A549 (cell line): ENCODE data around the gene CTDSPL. TPM values are rescaled to one million over a fixed set of nuclear protein-coding genes. Genes with fewer than 3 reads are reported as not detected.
A peak's percentile ranks its signal among the peaks of the same experiment; 100 is the strongest.

Experiments used
- ATAC-seq, 2 experiments: fragments of 200-7000 bp in 1 of 2; fragments of >200 bp in 1 of 2; cut with Nextera tagmentation in 1 of 2; cut with Tn5 transposase in 1 of 2; 3 replicates each; pipeline versions ENCODE4 v1.8.0 to v1.9.1; 2018 to 2020; ENCODE audit warnings: mild to moderate bottlenecking in 1 of 2, moderate library complexity in 1 of 2
- CTCF ChIA-PET: fragments of 300-600 bp; sonication (Branson Sonifier 250); formaldehyde crosslinking; extraction: SDS; loops from one replicate; lab custom pipeline; 2021; ENCODE audit warnings: antibody characterized with exemption, inconsistent platforms; lab: Yijun Ruan, JAX
- POLR2A ChIA-PET: fragments of 350-600 bp; formaldehyde crosslinking; extraction: SDS; loops from one replicate; lab custom pipeline; 2021; ENCODE audit warnings: antibody characterized with exemption, inconsistent platforms; lab: Yijun Ruan, JAX
- DNase-seq, 2 experiments: peaks; one replicate each; pipeline versions ENCODE4 v3.0.0 to v3.0.0-alpha.2; 2011 to 2016; ENCODE audit warnings: low read depth in 1 of 2, low spot score in 1 of 2
- FAIRE-seq: peaks from 2 replicates; lab custom pipeline; 2011; peaks lifted over from hg19 to GRCh38; lab: Jason Lieb, UNC
- H3K27ac ChIP-seq, 2 experiments: fragments of >200 bp; sonication (Bioruptor Twin); formaldehyde crosslinking; 3 replicates each; pipeline ENCODE4 v1.5.1; 2016 to 2017
- H3K4me1 ChIP-seq: fragments of >200 bp; sonication (Bioruptor Twin); formaldehyde crosslinking; 3 replicates; pipeline ENCODE4 v1.6.1; 2016
- H3K4me2 ChIP-seq: fragments of >200 bp; sonication (Bioruptor Twin); formaldehyde crosslinking; 3 replicates; pipeline ENCODE4 v1.6.1; 2016
- H3K4me3 ChIP-seq: fragments of >200 bp; sonication (Bioruptor Twin); formaldehyde crosslinking; 3 replicates; pipeline ENCODE4 v1.5.1; 2016
- H3K9me3 ChIP-seq: fragments of >200 bp; sonication (Bioruptor Twin); formaldehyde crosslinking; 3 replicates; pipeline ENCODE4 v1.6.1; 2016
- CBX2 ChIP-seq: fragments of 200-600 bp; sonication (generic); IDR thresholded peaks from 2 replicates; pipeline ENCODE4 v1.6.1; 2016; ENCODE audit warnings: low read depth, mild to moderate bottlenecking, borderline replicate concordance
- EHF ChIP-seq: fragments of 250-450 bp; sonication (Bioruptor Pico); IDR thresholded peaks from 2 replicates; pipeline ENCODE4 v1.5.0; 2020; ENCODE audit warnings: mild to moderate bottlenecking
- EHMT2 ChIP-seq: fragments of 200-600 bp; sonication (generic); IDR thresholded peaks from 2 replicates; pipeline ENCODE4 v1.6.1; 2016; ENCODE audit warnings: antibody characterized with exemption, low read depth, mild to moderate bottlenecking, moderate library complexity
- GATA3 ChIP-seq: IDR thresholded peaks from 2 replicates; pipeline ENCODE4 v1.6.1; 2012; ENCODE audit warnings: borderline replicate concordance
- JUNB ChIP-seq: fragments of >200 bp; sonication (Bioruptor Twin); formaldehyde crosslinking; IDR thresholded peaks from 2 replicates; pipeline ENCODE4 v1.6.1; 2016
- SREBF2 ChIP-seq: fragments of 450-650 bp; IDR thresholded peaks from 2 replicates; pipeline ENCODE4 v1.6.1; 2014; ENCODE audit warnings: mild to moderate bottlenecking, moderate library complexity
- TFCP2L1 ChIP-seq: fragments of 250-450 bp; sonication (Bioruptor Pico); IDR thresholded peaks from 2 replicates; pipeline ENCODE4 v1.5.0; 2021; ENCODE audit warnings: mild to moderate bottlenecking
- ZC3H11A ChIP-seq: fragments of 450-650 bp; IDR thresholded peaks from 2 replicates; pipeline ENCODE4 v1.6.1; 2014; ENCODE audit warnings: antibody characterized with exemption, mild to moderate bottlenecking
- ZNF302 ChIP-seq: fragments of 250-450 bp; sonication (Bioruptor Pico); IDR thresholded peaks from 2 replicates; pipeline ENCODE4 v1.9.0; 2021; ENCODE audit warnings: inconsistent platforms, mild to moderate bottlenecking, moderate library complexity
- WGBS: methylation state at CpG from one replicate; pipeline ENCODE4 v1.1.6; 2017; ENCODE audit errors: missing lambda C conversion rate; 5-methylcytosine and 5-hydroxymethylcytosine counted together
- polyA plus RNA-seq, 4 experiments: library from polyadenylated mRNA; depleted of rRNA in 3 of 4; stranded (reverse); fragments of >200 nt; fragmentation: RNase III in 1 of 4; extraction: RNeasy Plus Mini Kit Qiagen cat#74134 plus additional on column Dnase treatment in 1 of 4; gene quantifications; 2 replicates in 3 of 4; 3 replicates in 1 of 4; pipeline ENCODE4 v1.2.3, GENCODE V29; 2011 to 2017
- TF ChIP-seq, protein P1 (sequence below): IDR thresholded peaks from 2 replicates; pipeline ENCODE4 v1.6.1; 2012; ENCODE audit warnings: low read depth, borderline replicate concordance
- TF ChIP-seq, protein P2 (sequence below): fragments of 250-450 bp; sonication (Bioruptor Pico); IDR thresholded peaks from 2 replicates; pipeline ENCODE4 v1.5.0; 2021; ENCODE audit warnings: mild to moderate bottlenecking, moderate library complexity, borderline replicate concordance
- TF ChIP-seq, protein P3 (sequence below): fragments of 450-650 bp; IDR thresholded peaks from 2 replicates; pipeline ENCODE4 v1.6.1; 2014; ENCODE audit warnings: antibody characterized with exemption
- TF ChIP-seq, protein P4 (sequence below): fragments of >200 bp; sonication (Bioruptor Twin); formaldehyde crosslinking; IDR thresholded peaks from 3 replicates; pipeline ENCODE4 v1.6.1; 2016
- TF ChIP-seq, protein P5 (sequence below): IDR thresholded peaks from 2 replicates; pipeline ENCODE4 v1.6.1; 2012

The CTDSPL gene
- polyA plus RNA-seq, 2 of the 4 experiments (the other 2 are of a cell fraction): 9.9 to 35.1 TPM

DNA sequence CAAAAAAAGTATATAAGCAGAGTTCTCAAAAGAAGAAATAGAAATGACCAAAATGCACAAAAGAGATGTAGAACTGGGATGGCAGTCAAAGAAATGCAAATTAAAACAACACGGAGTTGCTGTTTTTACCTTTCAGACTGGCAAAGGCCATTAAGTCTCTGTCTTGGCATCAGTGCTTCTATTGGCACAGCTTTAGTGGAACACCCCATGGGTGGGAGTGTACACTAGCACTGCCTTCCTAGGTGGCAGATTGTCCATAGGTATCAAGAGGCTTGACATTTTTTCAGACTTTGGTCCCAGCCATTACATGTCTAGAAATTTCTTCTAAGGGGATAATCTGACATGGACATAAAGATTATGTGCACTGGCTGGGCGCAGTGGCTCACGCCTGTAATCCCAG, 70.8 kb downstream of the CTDSPL start:
- TF ChIP-seq SREBF2 (no peak), ZC3H11A (no peak), CBX2 (no peak), JUNB (no peak)
- TF ChIP-seq, protein P1, sequence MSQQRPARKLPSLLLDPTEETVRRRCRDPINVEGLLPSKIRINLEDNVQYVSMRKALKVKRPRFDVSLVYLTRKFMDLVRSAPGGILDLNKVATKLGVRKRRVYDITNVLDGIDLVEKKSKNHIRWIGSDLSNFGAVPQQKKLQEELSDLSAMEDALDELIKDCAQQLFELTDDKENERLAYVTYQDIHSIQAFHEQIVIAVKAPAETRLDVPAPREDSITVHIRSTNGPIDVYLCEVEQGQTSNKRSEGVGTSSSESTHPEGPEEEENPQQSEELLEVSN: no peak
- TF ChIP-seq, protein P2, sequence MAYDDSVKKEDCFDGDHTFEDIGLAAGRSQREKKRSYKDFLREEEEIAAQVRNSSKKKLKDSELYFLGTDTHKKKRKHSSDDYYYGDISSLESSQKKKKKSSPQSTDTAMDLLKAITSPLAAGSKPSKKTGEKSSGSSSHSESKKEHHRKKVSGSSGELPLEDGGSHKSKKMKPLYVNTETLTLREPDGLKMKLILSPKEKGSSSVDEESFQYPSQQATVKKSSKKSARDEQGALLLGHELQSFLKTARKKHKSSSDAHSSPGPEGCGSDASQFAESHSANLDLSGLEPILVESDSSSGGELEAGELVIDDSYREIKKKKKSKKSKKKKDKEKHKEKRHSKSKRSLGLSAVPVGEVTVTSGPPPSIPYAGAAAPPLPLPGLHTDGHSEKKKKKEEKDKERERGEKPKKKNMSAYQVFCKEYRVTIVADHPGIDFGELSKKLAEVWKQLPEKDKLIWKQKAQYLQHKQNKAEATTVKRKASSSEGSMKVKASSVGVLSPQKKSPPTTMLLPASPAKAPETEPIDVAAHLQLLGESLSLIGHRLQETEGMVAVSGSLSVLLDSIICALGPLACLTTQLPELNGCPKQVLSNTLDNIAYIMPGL (CRISPR knock-in tag): no peak
- TF ChIP-seq, protein P3, sequence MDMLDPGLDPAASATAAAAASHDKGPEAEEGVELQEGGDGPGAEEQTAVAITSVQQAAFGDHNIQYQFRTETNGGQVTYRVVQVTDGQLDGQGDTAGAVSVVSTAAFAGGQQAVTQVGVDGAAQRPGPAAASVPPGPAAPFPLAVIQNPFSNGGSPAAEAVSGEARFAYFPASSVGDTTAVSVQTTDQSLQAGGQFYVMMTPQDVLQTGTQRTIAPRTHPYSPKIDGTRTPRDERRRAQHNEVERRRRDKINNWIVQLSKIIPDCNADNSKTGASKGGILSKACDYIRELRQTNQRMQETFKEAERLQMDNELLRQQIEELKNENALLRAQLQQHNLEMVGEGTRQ: no peak
- H3K4me3 ChIP-seq: no peak overlapping the region
- FAIRE-seq: no peak
- H3K4me2 ChIP-seq: no peak overlapping the region
- ChIA-PET POLR2A (no interaction called here), CTCF (interaction anchor here (1.2 kb wide), 1 partner anchor 77 kb away, joined by 7 read pairs; no protein-coding TSS in a partner anchor)
- no peaks in the 10 kb centered on the region; the same call in 2 of the 3 replicates for H3K9me3 ChIP-seq
- no peak for ATAC-seq
- peaks cover 32% of the 10 kb centered on the region for H3K4me1 ChIP-seq
- H3K27ac ChIP-seq: no peak overlapping the region
- 89% methylated on average over 3 of the region's 3 CpGs for WGBS
- DNase-seq: no peak

DNA sequence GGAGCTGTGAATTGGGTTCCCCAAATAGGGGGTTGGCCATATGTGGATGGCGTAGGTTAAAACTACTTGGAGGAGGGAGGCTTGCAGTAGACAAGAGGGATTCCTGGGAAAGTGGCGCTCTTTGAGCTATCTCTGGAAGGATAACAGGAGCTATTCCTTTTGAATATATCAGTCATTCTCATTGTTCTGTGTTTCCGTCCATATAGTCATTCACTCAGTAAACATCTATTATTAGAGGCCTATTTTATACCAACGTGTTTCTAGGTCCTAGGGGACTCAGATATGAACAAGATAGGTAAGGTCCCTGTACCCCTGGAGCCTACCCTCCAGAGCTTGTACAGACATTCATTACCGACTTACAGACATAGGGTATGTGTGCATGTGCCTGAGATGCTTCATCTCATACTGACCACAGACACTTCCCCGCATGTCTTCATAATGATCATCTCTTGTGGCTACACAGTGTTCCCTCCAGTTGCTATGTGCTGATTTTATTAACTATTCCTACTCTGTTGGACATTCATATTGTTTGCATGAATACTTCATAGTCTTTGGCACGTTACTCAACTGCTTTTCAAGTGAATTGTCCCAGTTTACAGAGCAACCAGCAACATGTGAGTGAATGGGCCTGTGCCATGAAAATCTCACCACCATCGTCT, 73.1 kb downstream of the CTDSPL start:
- ATAC-seq (peak; percentile 35 to 59; a peak in 4 of 6 replicates), FAIRE-seq (no peak), DNase-seq (no peak)
- POLR2A ChIA-PET: no interaction called here
- Histone ChIP-seq H3K9me3 (no peaks in the 10 kb centered on the region), H3K4me1 (peaks cover 32% of the 10 kb centered on the region), H3K4me3 (no peak overlapping the region), H3K4me2 (peak overlapping the region; percentile 67), H3K27ac (peak overlapping the region; percentile 62 to 76)
- CTCF ChIA-PET: interaction anchor here (1.0 to 2.3 kb wide), 3 partner anchors 15 to 40 kb away, joined by 3 to 5 read pairs (median 3); no protein-coding TSS in a partner anchor
- whole genome bisulfite sequencing: 47% methylated on average over 8 of the region's 8 CpGs
- TF ChIP-seq, protein P4, sequence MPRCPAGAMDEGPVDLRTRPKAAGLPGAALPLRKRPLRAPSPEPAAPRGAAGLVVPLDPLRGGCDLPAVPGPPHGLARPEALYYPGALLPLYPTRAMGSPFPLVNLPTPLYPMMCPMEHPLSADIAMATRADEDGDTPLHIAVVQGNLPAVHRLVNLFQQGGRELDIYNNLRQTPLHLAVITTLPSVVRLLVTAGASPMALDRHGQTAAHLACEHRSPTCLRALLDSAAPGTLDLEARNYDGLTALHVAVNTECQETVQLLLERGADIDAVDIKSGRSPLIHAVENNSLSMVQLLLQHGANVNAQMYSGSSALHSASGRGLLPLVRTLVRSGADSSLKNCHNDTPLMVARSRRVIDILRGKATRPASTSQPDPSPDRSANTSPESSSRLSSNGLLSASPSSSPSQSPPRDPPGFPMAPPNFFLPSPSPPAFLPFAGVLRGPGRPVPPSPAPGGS: no peak
- peak; percentile 29; the same call in 1 of the 2 replicates for TF ChIP-seq ZNF302 (CRISPR knock-in tag)
- TF ChIP-seq EHF: peak; percentile 70; the same call in 1 of the 2 replicates
- no peak for TF ChIP-seq EHMT2
- TF ChIP-seq, protein P5, sequence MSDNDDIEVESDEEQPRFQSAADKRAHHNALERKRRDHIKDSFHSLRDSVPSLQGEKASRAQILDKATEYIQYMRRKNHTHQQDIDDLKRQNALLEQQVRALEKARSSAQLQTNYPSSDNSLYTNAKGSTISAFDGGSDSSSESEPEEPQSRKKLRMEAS: 0 out of 2 replicates have a peak, but pooled peaks have one; percentile 16

DNA sequence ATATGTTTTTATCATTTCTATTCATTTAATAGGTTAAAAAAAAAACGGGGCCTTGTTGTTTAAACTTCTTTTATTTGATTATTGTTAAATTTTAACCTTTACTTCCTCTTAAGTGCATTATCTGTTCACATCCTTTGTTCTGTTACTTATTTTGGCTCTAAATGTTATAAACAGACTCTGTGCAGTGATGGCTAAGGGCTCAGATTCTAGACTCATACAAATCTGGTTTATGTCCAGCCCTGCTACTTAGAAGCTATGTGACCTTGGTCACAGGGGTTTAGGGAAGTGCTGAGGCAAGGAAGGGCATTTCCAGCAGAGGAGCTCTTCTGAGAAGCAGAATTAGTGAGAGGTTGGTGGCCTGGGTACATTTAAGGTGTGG, 73.6 kb downstream of the CTDSPL start:
- 0% methylated on average over 1 of the region's 1 CpG for WGBS
- no peaks in the 10 kb centered on the region for H3K9me3 ChIP-seq
- DNase-seq (peak in 1 of 2 experiments; percentile 67), FAIRE-seq (no peak), ATAC-seq (peak; percentile 80 to 81)
- ChIA-PET POLR2A (interaction anchor here (1.2 kb wide), 1 partner anchor 11 kb away, joined by 3 read pairs; no protein-coding TSS in a partner anchor), CTCF (interaction anchor here (1.0 to 2.3 kb wide), 2 partner anchors 16 to 40 kb away, joined by 3 to 5 read pairs; no protein-coding TSS in a partner anchor)
- H3K4me3 ChIP-seq: 0 out of 3 replicates have a peak overlapping the region, but pooled peaks have one; percentile 5
- peak overlapping the region; percentile 62 to 76 for H3K27ac ChIP-seq
- peak overlapping the region; percentile 67 for H3K4me2 ChIP-seq
- peaks cover 32% of the 10 kb centered on the region for H3K4me1 ChIP-seq
- TF ChIP-seq TFCP2L1 (CRISPR knock-in tag) (no peak), GATA3 (0 out of 2 replicates have a peak, but pooled peaks have one; percentile 34)
